ENCODE data around the gene GCSAM.
"Not testable (repeated sequence)": the region's sequence is repeated elsewhere in the genome, so short reads cannot be mapped to it uniquely, and the experiment has no call there.

The GCSAM gene

DNA sequence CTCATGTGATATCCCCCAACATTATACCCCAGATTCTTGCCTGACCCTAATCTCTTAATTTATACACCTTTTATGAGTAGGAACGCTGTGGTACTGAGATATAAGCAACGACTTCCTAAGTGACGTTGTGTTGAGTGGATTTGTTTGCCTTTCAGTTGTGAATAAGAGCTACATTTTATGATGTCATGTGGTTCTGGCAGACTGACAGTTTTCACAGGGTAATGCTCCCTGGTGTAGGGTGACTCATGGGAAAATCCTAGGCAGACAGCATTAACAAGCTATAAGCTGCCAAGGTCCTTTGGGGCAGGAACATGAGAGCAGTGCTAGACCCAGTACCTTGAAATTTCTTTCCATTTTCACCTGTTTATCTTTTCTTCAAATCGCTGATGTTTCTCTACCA, 35.7 kb downstream of the GCSAM start:
- DNase-seq: peak; percentile 5

DNA sequence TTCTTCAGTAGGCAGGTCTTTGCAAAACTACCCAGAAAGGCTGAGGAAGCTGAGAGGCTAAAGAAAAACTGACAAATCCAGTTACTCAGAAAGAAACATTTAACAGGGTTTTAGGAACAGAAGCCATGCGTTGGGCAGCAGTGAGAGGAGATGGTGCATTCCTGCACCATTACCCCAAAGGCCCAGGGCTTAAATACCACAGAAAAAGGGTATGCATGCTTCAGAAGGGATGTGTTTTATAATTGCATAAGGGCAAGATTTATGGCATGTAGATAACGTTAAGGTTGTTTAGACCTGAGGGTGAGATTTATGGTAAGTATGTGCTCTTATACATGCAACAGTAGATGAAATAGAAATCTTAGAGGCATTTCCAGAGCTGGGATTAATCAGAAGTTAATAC, 36.9 kb downstream of the GCSAM start:
- DNase-seq: no peak

DNA sequence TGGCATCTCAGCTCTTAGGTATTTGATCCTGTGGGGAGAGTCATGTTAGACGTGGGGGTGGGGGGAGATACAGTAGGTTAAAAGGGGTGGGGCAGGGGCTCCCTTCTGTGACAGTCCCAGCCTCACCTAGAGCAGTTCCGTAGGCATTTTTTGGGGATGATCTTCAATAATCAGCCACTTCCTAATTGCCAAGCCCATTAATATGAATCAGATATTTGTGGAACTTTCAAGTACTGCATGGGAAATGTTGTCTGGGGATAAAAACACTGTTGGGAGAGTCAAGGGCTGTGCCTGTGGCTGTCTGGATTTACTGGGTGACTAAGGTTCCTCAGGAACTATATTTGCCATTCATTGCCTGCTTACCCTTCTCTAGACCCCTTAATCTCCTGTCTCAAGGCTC, 37.3 kb downstream of the GCSAM start:
- DNase-seq: no peak

DNA sequence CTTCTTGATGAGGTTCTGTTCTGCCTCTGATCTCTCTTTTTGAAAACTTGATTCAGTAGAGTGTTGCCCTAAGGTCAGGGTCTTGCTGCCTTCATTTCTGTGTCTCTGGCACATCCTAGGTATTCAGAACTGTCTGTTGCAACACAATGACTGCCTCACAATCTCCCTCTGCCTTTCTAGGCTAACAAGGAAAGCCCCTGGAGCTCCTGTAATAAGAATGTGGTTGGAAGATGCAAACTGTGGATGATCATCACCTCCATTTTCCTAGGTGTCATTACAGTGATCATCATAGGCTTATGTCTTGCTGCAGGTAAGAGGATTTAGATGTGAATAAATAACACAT, 39.9 kb downstream of the GCSAM start:
- DNase-seq: no peak

DNA sequence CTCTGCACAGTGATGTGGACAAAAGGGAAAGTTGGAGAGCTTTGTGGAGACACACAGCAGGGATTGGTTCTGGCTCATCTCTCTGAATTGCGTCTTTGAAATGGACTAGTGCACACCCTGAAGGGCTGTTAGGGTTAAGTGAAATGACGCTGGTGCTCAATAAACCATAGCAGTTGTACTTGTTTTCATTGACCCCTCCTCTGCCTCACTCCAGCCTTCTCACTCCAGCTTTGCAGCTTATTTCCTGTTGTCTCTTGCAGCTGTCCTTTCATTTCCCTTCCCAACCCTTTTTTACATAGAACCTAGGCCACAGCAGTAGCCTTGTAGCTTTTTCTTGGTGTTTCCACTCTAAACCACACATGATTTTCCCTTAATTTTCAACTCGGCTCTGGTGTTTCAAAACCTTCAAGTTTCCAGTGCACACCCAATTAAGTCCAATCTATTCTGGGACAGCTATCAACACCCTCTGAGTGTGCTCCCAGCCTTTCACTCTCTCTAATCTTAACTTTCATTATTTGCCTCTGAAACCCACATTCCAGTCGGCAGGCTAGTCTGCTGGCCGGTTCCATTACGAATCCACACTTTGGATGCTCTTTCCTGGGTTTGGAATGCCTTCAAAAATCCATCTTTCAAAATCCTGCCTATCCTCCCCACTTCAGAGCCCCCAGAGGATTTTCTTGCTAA, 40.4 kb downstream of the GCSAM start:
- no peak for DNase-seq

DNA sequence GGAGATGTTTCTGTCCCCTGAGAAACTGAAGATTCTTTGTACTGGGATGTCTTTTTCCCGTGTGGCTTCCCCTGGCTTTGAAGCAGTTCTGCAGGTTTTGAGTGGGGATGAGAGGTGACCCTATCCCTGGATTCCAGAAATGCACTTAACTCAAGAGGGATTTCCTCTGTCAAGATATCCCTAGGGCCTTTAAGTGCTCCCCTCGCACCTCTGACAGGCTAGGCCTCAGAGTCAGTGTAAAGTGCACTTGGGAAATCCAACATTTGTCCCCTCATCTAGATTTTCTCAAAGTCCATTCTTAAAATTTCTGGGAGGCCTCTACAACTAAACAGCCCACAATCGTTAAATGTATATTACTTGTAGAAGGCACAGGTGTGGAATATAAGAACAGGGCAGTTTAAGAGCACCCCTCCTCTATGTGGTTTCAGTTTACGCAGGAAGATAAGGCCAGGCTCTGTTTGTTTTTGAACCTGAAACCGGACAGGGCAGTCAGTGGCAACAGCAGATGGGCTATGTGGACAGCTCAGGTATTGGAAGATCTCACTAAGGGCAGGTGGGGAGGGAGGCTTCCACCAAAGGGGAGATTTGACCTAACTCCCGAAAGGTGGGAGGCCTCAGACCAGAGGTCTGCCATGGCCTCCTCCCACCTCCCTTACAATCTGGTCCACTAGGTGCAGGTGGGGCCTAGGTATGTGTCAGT, 42.0 kb downstream of the GCSAM start:
- DNase-seq: no peak

DNA sequence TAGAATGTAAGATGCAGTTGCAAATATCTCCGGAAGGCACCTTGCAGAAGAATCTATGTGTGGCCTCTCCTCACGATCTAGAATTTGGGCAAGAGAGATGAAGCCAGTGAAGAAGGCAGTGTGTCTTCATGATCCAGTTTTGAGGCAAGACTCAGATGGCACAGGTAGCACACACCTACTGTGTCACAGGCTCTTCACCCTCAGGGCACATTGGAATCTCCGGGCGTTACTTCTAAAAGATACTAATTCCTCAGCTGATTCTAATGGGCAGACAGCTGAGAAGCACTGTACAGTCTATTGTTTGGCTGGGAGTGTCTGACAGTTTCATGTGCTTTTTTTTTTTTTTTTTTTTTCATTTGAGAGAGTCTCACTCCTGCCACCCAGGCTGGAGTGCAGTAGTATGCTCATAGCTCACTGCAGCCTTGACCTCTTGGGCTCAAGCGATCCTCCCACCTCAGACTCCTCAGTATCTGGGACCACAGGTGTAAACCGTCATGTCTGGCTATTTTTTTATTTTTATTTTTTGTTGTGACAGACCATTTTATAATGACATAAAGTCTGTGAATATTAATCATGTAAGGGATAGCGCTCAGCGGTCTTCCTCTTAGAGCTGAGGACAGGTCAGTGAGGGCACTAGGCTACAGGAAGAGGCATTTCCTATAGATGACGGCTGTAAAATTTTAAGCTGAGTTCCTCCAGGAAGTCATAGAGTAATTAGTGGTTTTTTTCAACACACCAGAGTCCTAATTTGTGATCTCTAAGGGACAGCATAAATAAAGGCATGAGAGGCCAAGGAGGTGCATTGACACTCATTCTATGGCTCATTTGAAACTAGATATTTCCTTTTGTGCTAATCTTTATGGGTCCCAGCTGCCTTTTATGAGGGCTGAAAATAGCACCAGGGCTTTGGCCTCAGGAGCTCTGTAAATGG, 42.8 kb downstream of the GCSAM start:
- no peak for DNase-seq

DNA sequence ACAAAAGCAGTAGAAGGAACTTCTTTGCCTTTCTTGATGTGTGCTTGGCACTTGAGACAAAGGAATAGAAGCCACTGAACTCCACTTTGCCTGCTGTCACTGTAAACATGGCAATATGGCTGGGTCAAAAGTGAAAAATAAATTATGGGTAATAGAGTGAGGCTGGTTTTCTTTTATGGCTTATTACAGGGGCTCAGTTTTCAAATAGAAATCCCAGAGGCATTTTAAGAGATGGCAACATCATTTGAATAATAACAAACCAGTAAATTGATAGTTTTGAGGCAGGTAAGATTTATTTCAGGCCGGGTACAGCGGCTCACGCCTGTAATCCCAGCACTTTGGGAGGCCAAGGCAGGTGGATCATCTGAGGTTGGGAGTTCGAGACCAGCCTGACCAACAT, 44.1 kb downstream of the GCSAM start:
- DNase-seq: no peak

DNA sequence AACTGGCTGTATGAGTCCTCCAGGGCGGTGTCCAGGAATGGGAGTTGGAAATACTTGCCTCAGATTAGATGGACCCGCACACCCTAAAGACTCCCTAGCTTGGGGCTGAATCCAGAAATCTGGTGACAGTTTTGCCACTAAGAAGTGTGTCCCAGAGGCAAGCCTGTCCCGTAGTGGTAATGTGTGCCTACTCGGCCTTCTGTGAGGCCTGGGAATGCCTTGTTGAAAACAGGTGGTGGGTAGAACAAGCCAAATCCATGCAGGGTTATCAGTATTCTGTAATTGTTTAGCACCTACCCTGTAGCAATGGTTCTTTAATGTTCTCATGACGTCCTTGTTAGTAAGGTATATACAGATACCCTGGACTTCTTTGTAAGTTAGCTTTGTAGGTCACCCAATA, 45.3 kb downstream of the GCSAM start:
- DNase-seq: no peak

DNA sequence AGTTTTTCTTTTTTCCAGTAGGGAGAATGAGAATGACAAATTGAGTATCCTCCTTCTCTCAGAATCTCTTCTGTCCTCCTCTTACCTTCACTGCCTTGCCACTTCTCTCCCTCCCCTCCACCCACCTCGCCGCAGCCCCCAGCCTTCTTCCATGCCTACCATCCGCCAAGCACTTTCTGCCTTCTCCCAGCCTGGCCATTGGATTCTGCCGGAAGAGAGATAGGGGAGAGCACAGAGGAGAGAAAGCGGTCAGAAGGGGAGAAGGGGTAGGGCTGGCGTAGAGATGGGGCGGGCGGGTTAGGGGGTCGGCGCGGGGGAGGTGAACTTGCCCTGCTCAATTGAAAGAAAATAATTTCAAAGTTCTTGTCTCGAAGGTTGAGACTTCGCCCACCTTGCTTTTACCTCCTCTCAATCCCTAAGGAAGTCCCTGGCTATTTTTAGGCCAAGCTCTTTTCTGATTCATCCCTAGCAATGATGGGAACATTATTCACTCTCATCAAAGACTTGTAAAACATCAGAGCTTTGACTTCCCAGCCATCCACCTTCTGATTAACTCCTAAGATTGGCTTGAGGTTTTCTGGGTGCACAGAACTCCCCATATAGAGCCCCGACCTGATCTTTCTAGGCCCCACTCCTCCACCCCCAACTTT, 46.0 kb downstream of the GCSAM start:
- DNase-seq: no peak

DNA sequence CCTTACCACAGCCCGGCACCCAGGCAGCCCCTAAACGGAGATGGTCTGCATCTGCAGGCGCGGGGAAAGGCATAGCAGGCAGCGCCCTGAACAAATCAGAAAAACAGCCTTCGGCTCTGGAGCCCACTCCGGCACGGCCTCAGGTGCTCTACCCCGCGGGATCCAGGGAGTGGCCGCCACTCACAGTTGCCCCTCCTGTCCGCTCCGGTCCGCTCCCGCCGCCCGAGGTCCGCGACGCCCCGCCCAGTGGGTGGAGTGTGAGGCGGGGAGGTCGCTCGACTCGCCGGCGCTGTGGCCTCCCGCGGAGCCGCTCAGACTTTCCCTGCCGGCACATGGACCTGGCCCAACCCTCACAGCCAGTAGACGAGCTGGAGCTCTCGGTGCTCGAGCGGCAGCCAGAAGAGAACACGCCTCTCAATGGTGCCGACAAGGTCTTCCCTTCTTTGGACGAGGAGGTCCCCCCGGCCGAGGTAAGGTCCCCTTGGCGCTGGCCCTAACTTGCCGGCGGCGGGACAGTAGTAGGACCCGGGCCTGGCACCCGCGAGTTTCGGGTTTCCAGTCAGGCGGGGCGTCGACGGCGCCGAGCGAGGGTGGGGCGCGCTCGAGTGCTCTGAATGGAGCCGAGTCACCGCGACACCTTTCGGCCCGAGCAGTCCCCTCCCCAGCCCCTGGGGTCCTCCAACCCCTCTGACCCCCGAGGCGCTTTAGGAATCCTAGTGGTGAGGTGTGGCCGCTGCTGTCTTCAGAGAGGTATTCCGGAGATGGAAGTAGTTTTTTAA, 46.8 kb downstream of the GCSAM start, which contains the start of gene C3orf52:
Gene C3orf52, plus strand, starts transcription at position 314 of the 779 bp plus-strand sequence. Its CDS starts 19 bp downstream, at position 333.
- no peak for DNase-seq

DNA sequence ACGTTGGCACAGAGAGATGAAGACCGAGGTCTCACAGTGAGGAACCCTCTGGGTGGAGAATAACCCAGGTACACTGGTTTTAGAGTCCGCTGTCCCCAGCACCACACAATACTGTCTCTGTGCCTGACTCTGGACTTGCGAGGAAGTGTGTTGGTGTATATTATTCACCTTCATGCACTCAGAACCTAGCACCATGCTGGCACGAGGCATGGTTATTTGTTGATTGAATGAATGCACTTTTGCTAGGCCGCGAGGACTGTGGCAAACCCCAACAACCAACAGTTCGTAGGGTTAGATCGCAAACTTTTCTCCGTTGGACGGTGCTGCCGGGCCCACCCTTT, 47.3 kb downstream of the GCSAM start:
- DNase-seq: no peak

DNA sequence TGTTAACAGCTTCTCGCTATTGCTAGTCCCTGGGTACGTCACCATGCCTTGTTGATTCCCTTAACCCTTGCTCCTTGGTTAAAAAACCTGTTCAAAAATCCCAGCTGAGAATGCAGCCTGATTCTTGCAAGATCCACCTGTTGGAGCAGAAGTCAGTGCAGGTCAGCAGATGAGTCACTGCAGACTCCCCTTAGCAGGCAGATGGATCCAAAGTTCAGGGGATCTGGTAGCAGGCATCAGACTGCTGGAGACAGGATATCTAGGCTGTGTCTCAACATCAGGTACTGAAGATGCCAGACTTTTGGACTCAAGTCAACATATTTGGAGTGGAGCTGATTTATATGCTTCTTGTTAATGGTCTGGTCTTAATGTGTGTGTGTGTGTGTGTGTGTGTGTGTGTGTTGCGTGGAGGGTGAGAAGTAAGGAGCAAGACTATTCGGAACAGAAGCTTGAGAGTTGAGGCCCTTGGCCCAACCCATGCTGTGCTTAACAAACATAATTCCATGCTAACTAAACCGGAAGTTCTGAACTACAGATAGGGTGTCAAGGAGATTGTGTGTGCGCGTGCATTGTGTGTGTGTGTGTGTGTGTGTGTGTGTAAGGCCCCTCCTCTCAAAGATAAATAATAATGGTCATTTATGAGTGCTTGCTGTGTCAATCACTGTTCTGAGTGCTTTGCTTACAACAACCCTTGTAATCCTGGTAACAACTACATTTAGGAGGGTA, 47.9 kb downstream of the GCSAM start:
- DNase-seq: no peak

DNA sequence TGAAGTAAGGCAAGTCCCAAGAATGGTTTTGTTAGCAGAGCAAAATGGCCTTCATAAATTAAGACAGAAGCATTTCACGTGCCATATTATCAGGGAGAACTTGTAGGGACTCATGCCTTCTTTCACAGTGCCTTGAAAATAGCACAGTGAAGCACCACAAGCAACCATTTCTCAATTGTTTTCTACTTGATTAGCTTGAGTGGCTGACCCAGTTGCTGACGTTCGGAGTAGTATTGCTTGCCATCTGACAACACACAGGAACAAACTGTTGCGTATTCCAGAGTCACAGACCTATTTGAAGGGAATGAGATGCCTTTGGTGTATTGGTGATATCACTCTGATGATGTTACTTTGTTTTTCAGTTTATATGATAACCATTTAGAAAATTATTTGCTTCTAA, 49.8 kb downstream of the GCSAM start:
- no peak for DNase-seq

DNA sequence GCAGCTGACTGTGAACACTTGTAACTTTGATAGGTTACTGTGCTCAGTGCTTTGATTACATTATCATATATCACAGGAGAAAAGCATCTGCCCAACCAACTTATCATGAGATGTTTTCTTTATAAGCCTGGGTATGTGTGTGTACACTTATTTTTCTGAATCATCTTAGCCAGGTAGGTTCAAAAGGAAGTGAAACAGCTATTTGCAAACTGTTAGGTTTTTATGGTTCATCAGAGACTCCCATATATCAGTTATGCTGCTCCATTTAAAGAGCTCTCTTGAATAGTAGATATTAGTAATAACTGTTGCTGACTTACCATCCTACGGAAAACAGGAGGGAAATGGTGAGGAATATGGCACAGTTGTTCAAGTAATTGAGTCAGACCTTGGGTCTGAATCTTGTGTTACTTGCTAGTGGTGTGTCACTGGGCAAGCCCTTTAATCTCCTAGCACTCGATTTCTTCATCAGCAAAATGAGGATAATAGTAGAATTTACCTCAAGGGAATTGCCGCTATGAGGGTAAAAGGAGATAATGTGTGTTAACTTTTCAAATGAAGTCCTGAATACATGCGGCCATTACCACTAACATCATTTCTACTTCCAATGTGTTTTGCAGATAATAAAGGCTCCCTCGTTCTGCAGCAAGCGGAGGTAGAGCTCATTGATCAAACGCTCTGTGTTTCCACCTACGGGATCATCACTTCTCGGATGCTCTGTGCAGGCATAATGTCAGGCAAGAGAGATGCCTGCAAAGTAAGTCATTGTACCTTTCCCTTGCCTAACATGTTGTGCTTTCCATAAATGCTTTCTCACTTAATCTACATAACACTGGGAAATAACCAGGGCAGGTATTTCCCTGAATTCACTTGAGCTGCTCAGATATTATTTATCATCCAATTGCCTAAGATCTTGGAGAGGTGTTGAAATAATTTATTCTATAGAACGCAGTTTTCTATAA, 54.6 kb downstream of the GCSAM start:
- no peak for DNase-seq

DNA sequence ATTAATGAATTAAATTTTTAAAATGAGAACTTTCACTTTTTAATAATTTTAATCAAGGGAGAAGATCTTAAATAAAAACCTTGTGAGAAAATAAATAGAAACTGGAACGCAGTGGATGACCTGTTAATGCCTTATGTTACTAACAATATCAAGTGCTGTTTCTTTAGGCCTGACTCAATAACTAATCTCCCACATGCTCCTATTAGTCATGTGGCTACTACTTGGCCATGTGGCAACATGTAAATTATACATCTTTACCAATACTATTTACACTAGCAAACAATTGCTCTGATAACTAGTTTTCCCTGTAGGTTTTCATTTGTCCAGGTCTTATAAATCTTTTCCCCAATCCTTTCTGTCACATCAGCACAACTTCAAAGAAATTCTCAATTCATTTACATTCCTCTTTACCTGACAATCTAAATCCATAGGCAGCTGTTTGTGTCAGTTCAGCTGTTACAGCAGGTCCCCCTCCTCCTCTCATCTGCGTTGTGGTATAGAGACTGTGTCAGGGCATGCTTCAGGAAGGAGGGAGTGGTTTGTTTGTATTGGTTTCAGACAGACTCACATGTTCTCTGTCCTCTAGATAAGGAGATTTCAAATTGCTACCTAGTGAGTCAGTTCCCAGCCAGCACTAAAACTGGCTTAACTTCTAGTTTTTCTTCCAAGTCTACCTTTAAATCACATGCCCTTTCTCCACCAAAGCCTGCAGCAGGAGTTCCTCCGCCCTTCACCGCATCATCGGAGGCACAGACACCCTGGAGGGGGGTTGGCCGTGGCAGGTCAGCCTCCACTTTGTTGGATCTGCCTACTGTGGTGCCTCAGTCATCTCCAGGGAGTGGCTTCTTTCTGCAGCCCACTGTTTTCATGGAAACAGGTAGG, 58.2 kb downstream of the GCSAM start:
- DNase-seq: peak; percentile 47

DNA sequence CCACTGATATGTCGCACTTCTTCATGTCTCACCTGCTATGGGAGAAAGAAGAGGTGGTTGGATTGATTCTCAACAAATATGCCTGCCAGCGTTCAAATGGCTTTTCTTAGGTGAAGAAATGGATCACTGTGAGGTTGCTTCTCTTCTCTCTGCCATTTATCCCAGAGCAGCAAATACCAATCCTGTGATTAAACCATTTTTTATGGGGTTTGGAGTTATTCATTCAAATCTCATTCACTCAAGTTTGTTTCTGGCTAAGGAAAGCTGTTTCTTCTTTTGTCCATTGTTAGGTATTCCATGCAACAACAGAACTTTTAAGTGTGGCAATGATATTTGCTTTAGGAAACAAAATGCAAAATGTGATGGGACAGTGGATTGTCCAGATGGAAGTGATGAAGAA, 59.0 kb downstream of the GCSAM start:
- no peak for DNase-seq

DNA sequence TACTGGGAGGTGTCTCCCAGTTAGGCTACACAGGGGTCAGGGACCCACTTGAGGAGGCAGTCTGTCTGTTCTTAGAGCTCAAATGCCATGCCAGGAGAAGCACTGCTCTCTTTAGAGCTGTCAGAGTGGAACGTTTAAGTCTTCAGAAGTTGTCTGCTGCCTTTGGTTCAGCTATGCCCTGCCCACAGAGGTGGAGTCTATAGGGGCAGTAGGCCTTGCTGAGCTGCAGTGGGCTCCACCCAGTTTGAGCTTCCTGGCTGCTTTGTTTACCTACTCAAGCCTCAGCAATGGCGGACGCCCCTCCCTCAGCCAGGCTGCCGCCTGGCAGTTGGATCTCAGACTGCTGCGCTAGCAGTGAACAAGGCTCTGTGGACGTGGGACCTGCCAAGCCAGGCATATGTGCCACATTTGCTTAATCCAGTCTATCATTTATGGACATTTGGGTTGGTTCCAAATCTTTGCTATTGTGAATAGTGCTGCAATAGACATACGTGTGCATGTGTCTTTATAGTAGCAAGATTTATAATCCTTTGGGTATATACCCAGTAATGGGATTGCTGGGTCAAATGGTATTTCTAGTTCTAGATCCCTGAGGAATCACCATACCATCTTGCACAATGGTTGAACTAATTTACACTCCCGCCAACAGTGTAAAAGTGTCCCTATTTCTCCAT, 60.5 kb downstream of the GCSAM start:
- not testable (repeated sequence) for DNase-seq
